AG04450 (cell line): ENCODE measurements around the gene FLT3LG. TPM values are rescaled to one million over a fixed set of nuclear protein-coding genes. Genes with fewer than 3 reads are reported as not detected.
"Not testable (repeated sequence)": the region's sequence is repeated elsewhere in the genome, so short reads cannot be mapped to it uniquely, and the experiment has no call there.

Experiments
- CTCF ChIA-PET: fragments of 300-600, 350-600 bp; formaldehyde crosslinking; extraction: SDS; loops from one replicate; lab custom pipeline; 2022; ENCODE audit warnings: antibody characterized with exemption, inconsistent platforms; lab: Charles Lee
- POLR2A ChIA-PET: fragments of 350-600 bp; formaldehyde crosslinking; extraction: SDS; loops from one replicate; lab custom pipeline; 2021; ENCODE audit warnings: antibody characterized with exemption, inconsistent platforms; lab: Yijun Ruan, JAX
- DNase-seq: peaks from one replicate; pipeline ENCODE4 v3.0.0-alpha.2; 2011; ENCODE audit warnings: low read depth, low spot score
- H3K27ac ChIP-seq: one replicate; pipeline ENCODE4 v1.5.1; 2012; ENCODE audit warnings: low read depth, low read length, control low read depth
- H3K27me3 ChIP-seq: one replicate; pipeline ENCODE4 v1.6.0; 2012; ENCODE audit warnings: low read length; ENCODE audit not compliant: control insufficient read depth, insufficient read depth
- H3K4me3 ChIP-seq: 2 replicates; pipeline ENCODE4 v1.5.1; 2011; ENCODE audit warnings: mild to moderate bottlenecking, low read depth, low read length, control low read depth
- H3K9me3 ChIP-seq: 2 replicates; pipeline ENCODE4 v1.5.1; 2012; ENCODE audit warnings: low read length; ENCODE audit not compliant: control insufficient read depth, insufficient read depth
- polyA plus RNA-seq: library from polyadenylated mRNA; depleted of rRNA; stranded (reverse); fragments of >200 nt; gene quantifications from 2 replicates; pipeline ENCODE4 v1.2.3, GENCODE V29; 2011
- TF ChIP-seq, protein P1 (sequence below): IDR thresholded peaks from 2 replicates; pipeline ENCODE4 v1.5.1; 2011; ENCODE audit warnings: low read depth, low read length, control low read depth, inconsistent platforms

The FLT3LG gene
- polyA plus RNA-seq, 1 experiment = 3.7 TPM

DNA sequence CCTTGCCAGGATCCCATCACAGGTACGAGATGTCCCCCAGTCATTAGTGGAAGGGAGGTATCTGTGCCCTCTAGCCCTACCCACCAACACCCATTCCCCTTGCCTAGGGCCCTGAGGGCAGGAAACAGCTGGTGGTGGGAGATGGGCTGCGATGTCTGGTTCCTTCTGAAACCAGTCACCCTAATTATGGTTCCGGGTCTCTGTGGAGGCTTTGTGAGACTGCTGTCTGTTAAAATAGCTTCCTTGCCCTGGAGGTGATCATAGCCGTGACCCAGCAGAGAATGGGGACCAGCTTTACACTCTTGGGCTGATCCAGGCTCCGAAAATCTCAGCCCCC is 15.5 kb upstream of the FLT3LG start:
- Histone ChIP-seq H3K4me3 (no peak overlapping the region), H3K27ac (peak overlapping the region; percentile 11), H3K27me3 (no peaks in the 10 kb centered on the region), H3K9me3 (peaks cover 7% of the 10 kb centered on the region; the same call in 1 of the 2 replicates)
- TF ChIP-seq, protein P1, sequence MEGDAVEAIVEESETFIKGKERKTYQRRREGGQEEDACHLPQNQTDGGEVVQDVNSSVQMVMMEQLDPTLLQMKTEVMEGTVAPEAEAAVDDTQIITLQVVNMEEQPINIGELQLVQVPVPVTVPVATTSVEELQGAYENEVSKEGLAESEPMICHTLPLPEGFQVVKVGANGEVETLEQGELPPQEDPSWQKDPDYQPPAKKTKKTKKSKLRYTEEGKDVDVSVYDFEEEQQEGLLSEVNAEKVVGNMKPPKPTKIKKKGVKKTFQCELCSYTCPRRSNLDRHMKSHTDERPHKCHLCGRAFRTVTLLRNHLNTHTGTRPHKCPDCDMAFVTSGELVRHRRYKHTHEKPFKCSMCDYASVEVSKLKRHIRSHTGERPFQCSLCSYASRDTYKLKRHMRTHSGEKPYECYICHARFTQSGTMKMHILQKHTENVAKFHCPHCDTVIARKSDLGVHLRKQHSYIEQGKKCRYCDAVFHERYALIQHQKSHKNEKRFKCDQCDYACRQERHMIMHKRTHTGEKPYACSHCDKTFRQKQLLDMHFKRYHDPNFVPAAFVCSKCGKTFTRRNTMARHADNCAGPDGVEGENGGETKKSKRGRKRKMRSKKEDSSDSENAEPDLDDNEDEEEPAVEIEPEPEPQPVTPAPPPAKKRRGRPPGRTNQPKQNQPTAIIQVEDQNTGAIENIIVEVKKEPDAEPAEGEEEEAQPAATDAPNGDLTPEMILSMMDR = no peak
- no peak for DNase-seq
- ChIA-PET POLR2A (no interaction called here), CTCF (interaction anchor here (0.7 to 2.3 kb wide), 2 partner anchors 15 to 18 kb away, joined by 3 to 9 read pairs; partner anchors contain the start of gene FLT3LG)

DNA sequence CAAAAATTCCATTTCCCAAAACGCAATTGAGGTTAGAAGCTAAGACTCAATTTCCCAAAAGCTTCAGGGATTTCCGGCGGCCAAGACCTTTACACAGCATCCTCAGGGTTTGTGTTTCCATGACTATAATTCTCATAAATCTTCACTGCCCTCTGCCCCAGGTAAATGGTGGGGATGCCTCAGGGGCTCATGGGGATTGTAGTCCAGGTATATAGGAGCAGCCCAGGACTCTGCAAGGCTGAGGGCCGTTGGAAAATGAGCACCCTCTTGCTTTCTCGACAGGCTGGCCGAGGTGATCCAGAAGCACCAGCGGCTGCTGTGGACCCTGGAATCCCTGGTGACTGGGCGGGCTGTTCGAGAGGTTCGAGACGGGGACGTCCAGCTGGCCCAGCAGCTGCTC is 14.6 kb upstream of the FLT3LG start:
- peaks cover 7% of the 10 kb centered on the region; the same call in 1 of the 2 replicates for H3K9me3 ChIP-seq
- no peaks in the 10 kb centered on the region for H3K27me3 ChIP-seq
- DNase-seq = no peak
- ChIA-PET POLR2A (no interaction called here), CTCF (interaction anchor here (2.3 kb wide), 1 partner anchor 14 kb away, joined by 9 read pairs; the partner anchor contains the start of gene FLT3LG)
- TF ChIP-seq, protein P1 = no peak
- no peak overlapping the region for H3K4me3 ChIP-seq
- H3K27ac ChIP-seq = no peak overlapping the region

DNA sequence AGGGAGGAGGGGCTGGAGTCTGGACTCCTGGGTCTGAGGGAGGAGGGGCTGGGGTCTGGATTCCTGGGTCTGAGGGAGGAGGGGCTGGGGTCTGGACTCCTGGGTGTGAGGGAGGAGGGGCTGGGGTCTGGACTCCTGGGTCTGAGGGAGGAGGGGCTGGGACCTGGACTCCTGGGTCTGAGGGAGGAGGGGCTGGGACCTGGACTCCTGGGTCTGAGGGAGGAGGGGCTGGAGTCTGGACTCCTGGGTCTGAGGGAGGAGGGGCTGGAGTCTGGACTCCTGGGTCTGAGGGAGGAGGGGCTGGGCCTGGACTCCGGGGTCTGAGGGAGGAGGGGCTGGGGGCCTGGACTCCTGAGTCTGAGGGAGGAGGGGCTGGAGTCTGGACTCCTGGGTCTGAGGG is 12.9 kb upstream of the FLT3LG start:
- H3K4me3 ChIP-seq, H3K27ac ChIP-seq, H3K9me3 ChIP-seq, CTCF ChIA-PET, H3K27me3 ChIP-seq, DNase-seq, POLR2A ChIA-PET: not testable (repeated sequence)

DNA sequence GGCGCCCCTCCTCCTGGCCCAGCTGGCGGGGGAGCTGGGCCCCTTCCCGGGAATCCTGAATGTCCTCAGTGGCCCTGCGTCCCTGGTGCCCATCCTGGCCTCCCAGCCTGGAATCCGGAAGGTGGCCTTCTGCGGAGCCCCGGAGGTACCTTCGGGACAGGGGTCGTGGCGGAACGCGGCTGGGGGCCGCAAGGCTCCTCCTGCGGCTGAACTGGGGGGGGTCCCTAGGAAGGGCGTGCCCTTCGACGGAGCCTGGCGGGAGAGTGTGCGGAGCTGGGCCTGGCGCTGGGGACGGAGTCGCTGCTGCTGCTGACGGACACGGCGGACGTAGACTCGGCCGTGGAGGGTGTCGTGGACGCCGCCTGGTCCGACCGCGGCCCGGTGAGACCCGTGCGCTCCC is 12.4 kb upstream of the FLT3LG start:
- Histone ChIP-seq H3K27me3 (no peaks in the 10 kb centered on the region), H3K4me3 (no peak overlapping the region), H3K9me3 (peaks cover 7% of the 10 kb centered on the region; the same call in 1 of the 2 replicates), H3K27ac (no peak overlapping the region)
- ChIA-PET POLR2A (no interaction called here), CTCF (no interaction called here)
- TF ChIP-seq, protein P1 = no peak
- no peak for DNase-seq

DNA sequence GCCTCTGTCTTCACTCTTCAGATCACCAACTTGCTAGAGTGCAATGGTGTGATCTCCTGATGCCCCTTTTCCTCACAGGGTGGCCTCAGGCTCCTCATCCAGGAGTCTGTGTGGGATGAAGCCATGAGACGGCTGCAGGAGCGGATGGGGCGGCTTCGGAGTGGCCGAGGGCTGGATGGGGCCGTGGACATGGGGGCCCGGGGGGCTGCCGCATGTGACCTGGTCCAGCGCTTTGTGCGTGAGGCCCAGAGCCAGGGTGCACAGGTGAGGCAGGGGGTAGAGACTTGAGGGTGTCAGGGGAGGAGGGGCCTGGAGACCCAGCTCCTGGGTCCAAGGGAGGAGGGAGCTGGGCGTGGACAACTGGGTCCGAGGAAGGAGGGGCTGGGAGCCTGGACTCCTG is 11.5 kb upstream of the FLT3LG start:
- ChIA-PET POLR2A (interaction anchor here (0.6 kb wide), 1 partner anchor 83 kb away, joined by 4 read pairs; no protein-coding TSS in a partner anchor), CTCF (no interaction called here)
- H3K4me3 ChIP-seq = no peak overlapping the region
- H3K27ac ChIP-seq = no peak overlapping the region
- TF ChIP-seq, protein P1 = no peak
- no peak for DNase-seq
- no peaks in the 10 kb centered on the region for H3K27me3 ChIP-seq
- H3K9me3 ChIP-seq = peaks cover 7% of the 10 kb centered on the region; the same call in 1 of the 2 replicates
